Endothelial cell of umbilical vein (primary cell): ENCODE results near the gene COG5. TPM values are rescaled to one million over a fixed set of nuclear protein-coding genes. Genes with fewer than 3 reads are reported as not detected.

ENCODE experiments used
- BruUV-seq: library from RNA; stranded (reverse); fragments of 400-500 nt; replicated peaks from 2 replicates; lab custom pipeline; 2021; lab: Mats Ljungman, UMichigan
- CTCF ChIA-PET: fragments of 300-600, 350-600 bp; sonication (Branson Sonifier 250); formaldehyde crosslinking; loops from one replicate; lab custom pipeline; 2021; ENCODE audit warnings: antibody characterized with exemption, inconsistent platforms; lab: Charles Lee
- POLR2A ChIA-PET: fragments of 300-600, 350-600 bp; sonication (Branson Sonifier 250); formaldehyde crosslinking; loops from one replicate; lab custom pipeline; 2021; ENCODE audit warnings: antibody characterized with exemption, inconsistent platforms; lab: Charles Lee
- DNase-seq: peaks from one replicate; pipeline ENCODE4 v3.0.0-alpha.2; 2011; ENCODE audit warnings: low read depth, low spot score
- FAIRE-seq: peaks from 2 replicates; lab custom pipeline; 2011; peaks lifted over from hg19 to GRCh38; lab: Jason Lieb, UNC
- H2AFZ ChIP-seq: 2 replicates; pipeline ENCODE4 v1.6.0; 2012; ENCODE audit warnings: low read depth, low read length, control low read depth, inconsistent platforms
- H3K27ac ChIP-seq: 2 replicates; pipeline ENCODE4 v1.5.1; 2011; ENCODE audit warnings: low read depth, mild to moderate bottlenecking, control low read depth, low read length, moderate library complexity; ENCODE audit not compliant: insufficient read depth
- H3K27me3 ChIP-seq, 2 experiments: 2 replicates each; pipeline versions ENCODE4 v1.6.0 to v1.6.1; 2011; ENCODE audit warnings: low read length in 2 of 2, mixed read lengths in 1 of 2; ENCODE audit not compliant: control insufficient read depth in 2 of 2, insufficient read depth in 2 of 2
- H3K36me3 ChIP-seq, 2 experiments: 2 replicates in 1 of 2; 3 replicates in 1 of 2; pipeline ENCODE4 v1.5.1; 2011; ENCODE audit warnings: low read length in 2 of 2, mild to moderate bottlenecking in 1 of 2, moderate library complexity in 1 of 2; ENCODE audit not compliant: control insufficient read depth in 2 of 2, insufficient read depth in 2 of 2; ENCODE audit errors: extremely low read depth in 1 of 2
- H3K4me1 ChIP-seq: 3 replicates; pipeline ENCODE4 v1.5.1; 2011; ENCODE audit warnings: mild to moderate bottlenecking, low read length; ENCODE audit not compliant: control insufficient read depth, insufficient read depth; ENCODE audit errors: extremely low read depth
- H3K4me2 ChIP-seq: 2 replicates; pipeline ENCODE4 v1.6.1; 2011; ENCODE audit warnings: low read length, control low read depth, mixed read lengths; ENCODE audit not compliant: insufficient read depth
- H3K4me3 ChIP-seq, 3 experiments: fragments of 200-600 bp in 1 of 3; sonication (generic), shearing (Covaris generic) in 1 of 3; replicated peaks in 1 of 3; 2 replicates each; pipeline ENCODE4 v1.5.1; 2011 to 2016; ENCODE audit warnings: control low read depth in 3 of 3, low read length in 3 of 3, mild to moderate bottlenecking in 2 of 3, inconsistent platforms in 1 of 3, low read depth in 1 of 3, moderate library complexity in 1 of 3; ENCODE audit not compliant: insufficient read depth in 1 of 3
- H3K79me2 ChIP-seq: 2 replicates; pipeline ENCODE4 v1.6.0; 2012; ENCODE audit warnings: low read length, inconsistent platforms; ENCODE audit not compliant: control insufficient read depth, insufficient read depth
- H3K9ac ChIP-seq: replicated peaks from 2 replicates; pipeline ENCODE3; 2011; ENCODE audit warnings: low read length, control low read depth; ENCODE audit not compliant: insufficient read depth; ENCODE audit errors: extremely low read depth
- H3K9me1 ChIP-seq: replicated peaks from 3 replicates; pipeline ENCODE4 v1.6.0; 2011; ENCODE audit warnings: mild to moderate bottlenecking, low read length; ENCODE audit not compliant: control insufficient read depth, insufficient read depth; ENCODE audit errors: extremely low read depth
- H3K9me3 ChIP-seq: replicated peaks from 2 replicates; pipeline ENCODE4 v1.5.1; 2012; ENCODE audit warnings: low read length, inconsistent platforms; ENCODE audit not compliant: control insufficient read depth, insufficient read depth
- H4K20me1 ChIP-seq: replicated peaks from 2 replicates; pipeline ENCODE3; 2011; ENCODE audit warnings: mild to moderate bottlenecking, low read length; ENCODE audit not compliant: control insufficient read depth, insufficient read depth; ENCODE audit errors: extremely low read depth
- CTCF ChIP-seq, 2 donors: IDR thresholded peaks; 1 replicate in 1 of 2; 2 replicates in 1 of 2; pipeline ENCODE4 v1.5.1; 2011; ENCODE audit warnings: low read length in 2 of 2, mild to moderate bottlenecking in 2 of 2, moderate library complexity in 2 of 2, control low read depth in 1 of 2, inconsistent platforms in 1 of 2, low read depth in 1 of 2; ENCODE audit not compliant: insufficient read depth in 1 of 2; ENCODE audit errors: extremely low read depth in 1 of 2
- EZH2 ChIP-seq: IDR thresholded peaks from 2 replicates; pipeline ENCODE4 v1.6.1; 2012; ENCODE audit warnings: borderline replicate concordance, low read depth, mild to moderate bottlenecking, moderate library complexity, low read length, inconsistent platforms; ENCODE audit not compliant: severe bottlenecking
- FOS ChIP-seq: IDR thresholded peaks from 2 replicates; pipeline ENCODE4 v1.6.1; 2011; ENCODE audit warnings: mild to moderate bottlenecking, low read length, moderate library complexity, borderline replicate concordance; ENCODE audit not compliant: insufficient read depth
- GATA2 ChIP-seq: IDR thresholded peaks from 2 replicates; pipeline ENCODE4 v1.7.0; 2011; ENCODE audit warnings: low read depth, mild to moderate bottlenecking, moderate library complexity, mixed read lengths, low read length; ENCODE audit not compliant: insufficient read length, insufficient read depth
- JUN ChIP-seq: IDR thresholded peaks from 2 replicates; pipeline ENCODE4 v1.6.1; 2011; ENCODE audit warnings: borderline replicate concordance, low read depth; ENCODE audit not compliant: insufficient read length, insufficient read depth
- MAX ChIP-seq: IDR thresholded peaks from 2 replicates; pipeline ENCODE4 v1.6.1; 2011; ENCODE audit not compliant: insufficient read depth, insufficient read length
- MYC ChIP-seq: IDR thresholded peaks from one replicate; pipeline ENCODE4 v1.6.1; 2011; ENCODE audit warnings: mild to moderate bottlenecking, low read depth, low read length
- POLR2A ChIP-seq: IDR thresholded peaks from 2 replicates; pipeline ENCODE4 v1.6.1; 2012; ENCODE audit warnings: low read depth, mild to moderate bottlenecking, control low read depth, low read length
- POLR2AphosphoS5 ChIP-seq: IDR thresholded peaks from 2 replicates; pipeline ENCODE4 v1.6.1; 2012; ENCODE audit warnings: low read depth, mild to moderate bottlenecking, control low read depth, low read length, moderate library complexity; ENCODE audit not compliant: insufficient read depth
- dilution Hi-C: fragments of 300-500 bp; cut with MboI; formaldehyde crosslinking; loops from one replicate; pipeline ENCODE4 v1.15.0; 2019; ENCODE audit warnings: low sequenced_read_pairs; ENCODE audit not compliant: extremely low pct_ligation_motif_present
- intact Hi-C: fragments of 100-400 bp; cut with micrococcal nuclease; formaldehyde crosslinking; loops from one replicate; pipeline ENCODE4 v1.10.0; 2022
- polyA plus RNA-seq, 4 experiments: library from polyadenylated mRNA; depleted of rRNA in 3 of 4; stranded (reverse) in 3 of 4; unstranded in 1 of 4; fragments of >200 nt; gene quantifications; 2 replicates each; pipeline versions ENCODE4 v1.2.1 to v1.2.3, GENCODE V29; 2011 to 2012; ENCODE audit warnings: missing spikeins in 1 of 4
- total RNA-seq: library from RNA; stranded (reverse); gene quantifications from 2 replicates; pipeline ENCODE4 v1.2.3, GENCODE V29; 2021

The COG5 gene
- total and polyA plus RNA-seq, 2 donors (not counting 3 experiments of a cell fraction or from before 2014, with no cell fraction given): 18.8 to 45.3 TPM

GRCh38 chr7:107468824-107469223 is 94.9 kb downstream of the COG5 start:
- no peaks in the 10 kb centered on the region for H3K36me3 ChIP-seq
- H3K27ac ChIP-seq: no peak overlapping the region
- TF ChIP-seq FOS (no peak), POLR2AphosphoS5 (no peak), POLR2A (no peak), EZH2 (no peak), CTCF (IDR thresholded peaks at IDR 0.05; ENCODE audit: extremely low read depth in 1 of 2, insufficient read depth in 1 of 2, low read depth in 1 of 2, low read length in 2 of 2) (no peak), GATA2 (no peak), MYC (no peak), MAX (no peak), JUN (no peak)
- DNase-seq: no peak
- H3K9me3 ChIP-seq: no peaks in the 10 kb centered on the region
- H3K79me2 ChIP-seq: no peaks in the 10 kb centered on the region
- intact Hi-C loops: loop anchor here (10.0 kb wide), 1 partner anchor 126 kb away; no protein-coding TSS in a partner anchor
- no peak for FAIRE-seq
- H3K27me3 ChIP-seq: no peaks in the 10 kb centered on the region
- H3K9me1 ChIP-seq: no peaks in the 10 kb centered on the region
- ChIA-PET CTCF (interaction anchor here (1.2 kb wide), 1 partner anchor 32 kb away, joined by 4 read pairs; no protein-coding TSS in a partner anchor), POLR2A (no interaction called here)
- dilution Hi-C loops: no loop called here
- no peak overlapping the region for H3K4me3 ChIP-seq
- H3K4me2 ChIP-seq: no peak overlapping the region
- no peak overlapping the region for H3K9ac ChIP-seq
- H2AFZ ChIP-seq: no peak overlapping the region
- H3K4me1 ChIP-seq: peaks cover 12% of the 10 kb centered on the region
- BruUV-seq: no TSS peak
- H4K20me1 ChIP-seq: no peaks in the 10 kb centered on the region
